ENCODE results near the gene CXCL13.

DNA sequence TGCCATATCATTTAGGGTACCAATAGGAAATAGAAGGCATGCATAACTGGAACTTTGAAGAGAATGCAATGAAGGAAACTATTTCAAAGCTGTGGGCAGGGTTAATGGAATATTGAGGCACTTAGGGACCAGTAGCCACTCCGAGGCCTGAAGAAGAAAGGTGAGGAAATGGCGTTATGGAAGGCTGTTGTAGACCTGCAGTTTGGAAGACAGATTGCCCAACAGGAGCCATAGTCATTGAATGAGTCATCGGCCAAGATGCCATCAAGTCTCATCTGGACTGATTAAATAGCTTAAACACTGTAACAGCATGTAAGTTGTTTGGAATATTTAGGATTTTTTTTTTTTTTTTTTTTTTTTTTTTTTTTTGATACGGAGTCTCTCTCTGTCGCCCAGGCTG lies 11.6 kb downstream of the CXCL13 start:
- TF ChIP-seq, protein P1, sequence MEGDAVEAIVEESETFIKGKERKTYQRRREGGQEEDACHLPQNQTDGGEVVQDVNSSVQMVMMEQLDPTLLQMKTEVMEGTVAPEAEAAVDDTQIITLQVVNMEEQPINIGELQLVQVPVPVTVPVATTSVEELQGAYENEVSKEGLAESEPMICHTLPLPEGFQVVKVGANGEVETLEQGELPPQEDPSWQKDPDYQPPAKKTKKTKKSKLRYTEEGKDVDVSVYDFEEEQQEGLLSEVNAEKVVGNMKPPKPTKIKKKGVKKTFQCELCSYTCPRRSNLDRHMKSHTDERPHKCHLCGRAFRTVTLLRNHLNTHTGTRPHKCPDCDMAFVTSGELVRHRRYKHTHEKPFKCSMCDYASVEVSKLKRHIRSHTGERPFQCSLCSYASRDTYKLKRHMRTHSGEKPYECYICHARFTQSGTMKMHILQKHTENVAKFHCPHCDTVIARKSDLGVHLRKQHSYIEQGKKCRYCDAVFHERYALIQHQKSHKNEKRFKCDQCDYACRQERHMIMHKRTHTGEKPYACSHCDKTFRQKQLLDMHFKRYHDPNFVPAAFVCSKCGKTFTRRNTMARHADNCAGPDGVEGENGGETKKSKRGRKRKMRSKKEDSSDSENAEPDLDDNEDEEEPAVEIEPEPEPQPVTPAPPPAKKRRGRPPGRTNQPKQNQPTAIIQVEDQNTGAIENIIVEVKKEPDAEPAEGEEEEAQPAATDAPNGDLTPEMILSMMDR (IDR thresholded peaks at IDR 0.05), result no peak
- no peak for TF ChIP-seq EP300 (IDR thresholded peaks at IDR 0.05; ENCODE audit: low read depth)

Data from transverse colon (tissue), 3 donors.